GM19025 (cell line): ENCODE measurements around the gene GALNT9.
"Not testable (repeated sequence)": the region's sequence is repeated elsewhere in the genome, so short reads cannot be mapped to it uniquely, and the experiment has no call there.

Experiments used
- ATAC-seq: cut with Tn5 transposase; IDR thresholded peaks from one replicate; pipeline ENCODE4 v1.9.1; 2021; ENCODE audit warnings: mild to moderate bottlenecking, low read depth, moderate library complexity; ENCODE audit not compliant: unreplicated experiment

Gene GALNT9

DNA sequence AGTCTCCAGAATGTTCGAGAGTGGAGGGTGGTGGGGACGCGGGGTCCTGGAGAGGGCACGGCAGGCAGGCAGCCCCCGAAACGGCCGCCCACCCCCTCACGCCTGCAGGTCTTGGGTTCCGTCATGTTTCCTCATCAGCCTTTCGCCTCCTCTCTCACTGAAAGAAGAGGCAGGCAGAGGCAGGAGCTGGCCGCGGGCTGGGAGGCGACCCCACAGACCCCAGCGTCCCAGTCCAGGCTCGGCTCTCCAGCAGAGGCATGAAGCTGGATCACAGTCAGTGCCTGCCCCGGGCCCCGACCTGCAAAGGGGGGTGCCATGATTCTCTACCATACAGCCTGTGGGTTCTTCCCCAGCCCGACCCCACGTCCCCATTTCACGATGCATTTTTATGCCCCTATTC, 13.4 kb downstream of the GALNT9 start:
- ATAC-seq = no peak

DNA sequence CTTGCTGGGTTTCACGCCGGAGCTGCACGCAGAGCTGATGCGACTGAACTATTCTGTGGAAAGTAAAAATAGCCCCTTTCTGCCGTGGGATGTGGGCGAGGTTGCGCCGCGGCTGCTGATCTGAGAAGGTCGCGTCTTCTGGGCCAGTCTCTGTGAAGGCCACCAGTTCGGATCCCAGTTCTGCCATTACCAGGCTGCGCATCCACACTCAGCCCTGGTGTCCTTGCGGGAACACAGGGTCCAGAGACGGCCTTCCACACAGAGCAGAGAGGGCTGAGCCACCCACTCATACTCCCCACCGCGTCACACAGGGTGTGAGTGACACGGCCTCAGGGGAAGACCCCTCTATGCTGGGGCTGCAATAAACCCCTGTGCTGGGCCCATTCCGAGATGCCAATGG, 13.9 kb downstream of the GALNT9 start:
- no peak for ATAC-seq

DNA sequence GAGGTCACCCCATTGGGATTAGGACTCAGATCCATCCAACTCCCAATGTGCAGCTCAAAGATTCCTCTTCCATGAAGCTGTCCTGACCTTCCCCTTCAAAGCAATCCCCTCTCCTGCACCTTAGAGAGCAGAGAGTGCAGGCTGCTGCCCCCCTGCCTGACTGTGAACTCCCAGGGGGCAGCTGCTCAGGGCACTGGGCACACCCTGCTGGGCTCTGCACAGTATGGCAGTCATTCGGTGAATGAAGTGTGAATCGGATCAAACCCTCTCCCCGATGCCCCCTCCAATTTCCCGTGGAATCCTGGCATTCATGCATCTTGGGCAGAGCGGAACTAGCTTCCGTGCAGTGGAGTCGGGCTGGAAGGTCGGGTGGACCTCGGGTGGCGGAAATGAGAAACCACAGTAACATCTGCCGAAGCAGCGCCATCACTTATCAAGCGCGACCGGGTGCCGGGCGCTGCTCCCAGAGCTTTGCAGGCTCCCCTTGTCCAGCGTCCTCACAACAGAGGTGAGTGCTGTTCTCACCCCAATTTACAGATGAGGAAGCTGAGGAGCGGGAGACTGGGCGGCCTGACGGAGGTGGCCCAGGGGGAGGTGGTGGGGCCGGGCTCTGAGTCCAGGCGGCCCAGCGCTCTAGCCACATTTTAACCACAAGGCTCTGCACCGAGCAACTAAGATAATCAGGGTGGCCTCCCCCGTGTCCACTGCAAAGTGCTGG, 14.7 kb downstream of the GALNT9 start:
- ATAC-seq = no peak

DNA sequence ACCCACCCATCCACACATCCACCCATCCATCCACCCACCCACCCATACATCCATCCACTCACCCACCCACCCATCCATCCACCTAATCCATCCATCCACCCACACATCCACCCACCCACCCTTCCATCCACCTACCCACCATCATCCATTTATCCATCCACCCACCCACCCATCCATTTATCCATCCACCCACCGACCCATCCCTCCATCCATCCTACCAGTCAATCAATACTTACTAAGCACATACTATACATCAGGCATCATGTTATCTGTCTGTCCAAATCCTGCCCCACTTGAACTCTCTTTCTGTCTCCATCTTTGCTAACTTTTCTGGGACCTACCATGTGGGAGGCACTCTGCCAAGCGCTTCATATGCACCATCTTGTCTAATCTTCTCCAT, 15.4 kb downstream of the GALNT9 start:
- ATAC-seq = no peak

DNA sequence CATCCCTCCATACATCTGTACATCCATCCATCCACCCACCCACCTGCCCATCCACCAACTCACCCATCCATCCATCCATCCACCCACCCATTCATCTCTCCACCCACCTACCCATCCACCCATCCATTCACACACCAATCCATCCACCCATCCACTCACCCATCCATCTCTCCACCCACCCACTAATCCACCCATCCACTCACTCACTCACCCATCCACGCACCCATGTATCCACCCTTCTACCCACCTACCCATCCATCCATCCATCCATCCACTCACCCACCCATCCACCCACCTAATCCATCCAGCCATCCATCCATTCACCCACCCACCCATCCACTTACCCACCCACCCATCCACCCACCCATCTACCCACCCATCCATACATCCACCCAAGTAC, 16.2 kb downstream of the GALNT9 start:
- no peak for ATAC-seq

DNA sequence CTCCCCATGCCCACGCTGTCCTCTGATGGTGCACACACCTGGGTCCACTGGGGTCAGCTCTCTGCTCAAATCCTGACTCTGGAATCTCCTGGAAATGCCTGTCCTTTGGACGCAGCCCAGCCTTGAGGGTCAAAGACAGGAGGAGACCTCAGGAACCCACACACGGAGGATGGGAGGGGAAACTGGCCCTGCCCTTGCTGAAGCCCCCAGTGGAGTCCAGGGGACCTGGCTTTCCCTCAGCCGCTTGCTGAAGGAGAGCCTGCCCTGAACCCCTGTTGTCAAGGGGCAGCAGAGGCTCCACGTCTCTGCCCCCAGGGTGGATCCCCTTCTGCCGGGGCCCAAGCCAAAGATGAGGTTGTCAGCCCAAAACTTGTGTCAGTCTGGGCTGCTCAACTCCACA, 16.9 kb downstream of the GALNT9 start:
- ATAC-seq = no peak

DNA sequence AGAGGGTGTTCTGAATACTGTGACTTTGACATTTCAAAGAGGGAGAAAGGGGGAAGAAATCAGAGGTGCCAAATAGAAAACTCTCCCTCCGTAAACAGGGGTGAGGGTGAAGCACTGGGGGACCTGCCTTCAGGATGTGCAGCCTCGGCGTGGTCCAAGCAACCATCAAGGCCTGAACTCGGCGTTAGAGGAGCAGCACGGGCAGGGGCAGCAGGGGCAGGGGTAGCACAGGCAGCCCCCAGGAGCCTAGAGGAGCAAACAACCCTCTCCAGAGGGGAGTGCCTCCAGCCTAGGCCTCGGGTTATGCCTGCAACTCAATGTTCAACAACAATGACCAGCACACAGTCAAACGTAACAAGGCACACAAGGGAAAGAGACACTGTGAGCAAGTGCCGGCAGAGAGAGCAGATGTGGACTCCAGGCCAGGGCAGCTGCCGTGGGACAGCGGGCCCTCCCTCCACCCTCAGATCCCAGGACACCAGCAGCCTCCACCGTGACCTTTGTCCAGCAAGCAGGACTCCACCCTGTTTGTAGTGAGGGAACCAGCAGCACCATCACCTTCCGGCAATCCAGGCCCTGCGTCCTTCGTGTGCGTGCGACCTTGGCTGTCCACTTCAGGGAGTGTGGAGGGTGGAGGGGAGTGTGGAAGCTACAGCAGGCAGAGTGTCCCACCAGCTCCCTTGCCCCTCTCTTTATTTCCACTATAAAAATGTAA, 18.0 kb downstream of the GALNT9 start:
- no peak for ATAC-seq

DNA sequence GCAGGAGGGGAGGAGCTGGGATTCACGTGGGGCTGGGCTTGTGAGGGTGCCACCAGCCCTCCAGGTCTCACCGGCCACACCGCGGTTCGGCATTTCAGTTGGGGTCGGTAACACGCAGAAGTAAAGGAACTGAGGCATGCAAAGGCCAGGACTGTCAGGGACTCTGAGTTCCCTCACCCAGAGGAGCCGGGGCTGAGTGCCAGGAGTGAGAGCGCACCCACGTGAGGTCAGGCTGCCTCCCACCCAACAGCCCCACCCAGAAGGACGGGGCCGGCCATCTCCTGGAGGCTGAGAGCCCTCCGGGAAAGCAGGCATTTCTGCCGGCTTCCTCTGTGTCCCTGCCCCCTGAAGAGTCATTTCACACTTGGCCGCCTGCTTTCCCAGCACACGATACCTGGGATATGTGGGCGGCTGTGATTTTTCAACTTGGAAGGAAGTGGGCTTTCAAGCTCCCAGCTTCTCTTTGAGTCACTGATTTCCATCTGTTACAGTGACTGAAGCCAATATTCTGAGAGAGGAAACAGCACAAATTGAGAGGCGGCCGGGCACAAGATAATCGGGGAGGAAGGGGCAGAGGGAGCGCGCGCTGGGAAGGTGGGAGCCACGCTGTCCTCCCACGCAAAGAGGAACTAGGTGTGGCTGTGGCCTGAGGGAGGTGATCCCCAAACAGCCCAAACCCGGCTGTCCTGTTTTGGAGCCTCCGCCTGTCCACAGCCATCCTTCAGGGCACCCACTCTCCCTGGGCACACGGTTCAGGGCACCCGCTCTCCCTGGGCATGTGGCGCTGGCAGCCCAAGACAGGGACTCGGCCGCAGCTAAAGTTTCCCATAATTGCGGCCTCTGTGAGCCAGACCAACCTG, 19.0 kb downstream of the GALNT9 start:
- ATAC-seq = no peak

DNA sequence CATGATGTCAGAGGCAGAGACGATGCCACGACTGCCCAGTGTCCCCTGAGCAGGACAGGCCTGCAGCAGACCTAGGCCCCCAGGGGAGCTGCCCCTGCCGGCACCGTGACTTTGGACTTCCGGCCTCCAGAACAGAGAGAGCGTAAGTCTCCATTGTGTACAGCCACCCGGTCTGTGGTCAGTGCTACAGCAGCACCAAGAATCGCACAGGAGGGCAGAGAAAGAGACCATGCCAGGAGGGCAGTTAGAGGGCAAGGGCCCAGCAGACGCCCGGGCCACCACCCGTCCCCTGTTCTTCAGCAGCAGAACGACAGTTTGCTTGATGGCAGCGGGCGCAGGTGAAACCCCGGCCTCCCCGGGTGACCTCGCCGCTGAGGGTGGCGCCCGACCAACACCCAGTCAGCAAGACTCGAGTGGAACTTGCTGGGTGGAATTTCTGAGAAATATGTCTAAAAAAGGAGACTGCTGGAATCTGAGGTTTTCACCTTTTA, 19.7 kb downstream of the GALNT9 start:
- ATAC-seq = no peak

DNA sequence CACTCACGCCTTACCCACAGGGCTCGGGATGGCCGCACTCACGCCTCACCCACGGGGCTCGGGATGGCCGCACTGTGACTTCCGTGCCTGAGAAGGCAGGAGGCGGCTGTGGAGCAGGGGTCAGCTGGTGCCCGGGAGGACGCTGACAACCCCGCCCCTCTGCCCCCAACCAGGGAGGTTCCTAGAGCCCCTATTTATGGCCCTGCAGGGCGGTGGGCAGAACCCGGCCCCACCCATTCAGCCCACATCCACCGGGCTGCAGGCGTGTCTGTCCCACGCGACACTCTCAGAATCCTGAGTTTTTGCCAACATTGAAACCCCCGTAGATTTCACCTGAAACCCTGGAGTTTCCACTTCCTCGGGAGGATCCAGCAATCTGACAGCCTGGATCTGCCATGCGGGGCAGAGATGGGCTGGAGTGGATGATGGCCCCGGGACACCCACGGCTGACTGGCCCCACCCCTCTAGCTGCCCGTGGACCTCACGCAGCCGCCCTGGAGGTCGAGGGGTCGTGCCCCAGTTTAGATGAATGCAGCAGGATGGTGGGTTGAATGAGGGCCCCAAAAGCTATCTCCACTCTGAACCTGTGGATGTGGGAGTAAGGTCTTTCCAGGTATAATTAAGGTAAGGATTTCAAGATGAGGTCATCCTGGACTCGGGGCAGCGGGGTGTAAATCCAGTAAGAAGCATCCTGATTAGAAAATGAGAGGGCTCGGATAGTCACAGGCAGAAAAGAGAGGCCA, 20.4 kb downstream of the GALNT9 start:
- ATAC-seq = no peak

DNA sequence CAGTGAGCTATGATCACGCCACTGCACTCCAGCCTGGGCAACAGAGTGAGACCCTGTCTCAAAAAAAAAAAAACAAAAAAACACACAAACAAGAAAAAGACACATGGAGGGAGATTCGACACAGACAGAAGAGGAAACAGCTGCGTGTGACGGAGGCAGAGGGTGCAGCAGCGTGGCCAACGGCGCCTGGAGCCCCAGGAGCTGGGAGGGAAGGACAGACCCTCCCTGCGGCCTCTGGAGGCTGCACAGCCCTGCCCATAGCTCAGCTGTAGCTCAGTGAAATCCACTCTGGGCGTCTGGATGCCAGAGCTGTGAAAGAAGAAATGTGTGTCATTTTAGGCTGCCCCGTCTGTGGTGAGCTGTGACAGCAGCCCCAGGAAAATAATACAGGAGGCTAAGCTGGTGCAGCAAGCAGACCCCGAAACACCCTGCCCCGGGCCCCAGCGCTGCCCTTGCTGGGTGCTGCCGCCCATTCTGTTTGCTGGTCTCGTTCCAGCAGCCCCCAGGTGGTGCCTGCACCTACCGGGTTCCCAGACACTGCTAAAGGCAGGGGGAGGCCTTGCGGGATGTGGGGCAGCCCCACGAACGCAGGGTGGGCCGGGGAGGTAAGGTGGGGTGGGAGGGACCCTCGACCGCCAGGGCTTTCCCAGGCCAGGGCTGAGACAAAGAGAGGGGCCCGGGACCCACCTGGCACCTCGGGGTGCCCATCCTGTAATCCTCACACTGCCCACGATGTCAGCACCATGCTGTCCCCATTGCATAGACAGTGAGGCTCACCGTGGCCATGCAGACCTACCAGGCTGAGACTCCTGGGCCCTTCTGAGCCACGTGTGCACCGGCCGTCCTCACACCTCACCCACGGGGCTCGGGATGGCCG, 21.2 kb downstream of the GALNT9 start:
- ATAC-seq = no peak

DNA sequence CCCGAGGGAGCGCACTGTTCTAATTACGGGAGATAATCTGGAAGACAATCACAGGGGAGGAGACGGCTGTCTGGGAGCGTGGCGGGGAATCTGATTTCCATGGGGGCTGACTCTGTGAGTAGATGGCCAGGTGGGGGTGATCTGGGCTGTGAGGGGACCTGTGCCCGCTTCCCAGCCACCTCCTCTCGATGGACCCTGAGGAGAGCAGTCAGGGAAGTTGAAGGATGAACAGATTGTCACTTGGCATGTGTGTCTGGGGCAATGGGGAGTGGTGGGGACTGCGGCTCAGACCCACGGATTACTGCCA, 22.6 kb downstream of the GALNT9 start:
- no peak for ATAC-seq

DNA sequence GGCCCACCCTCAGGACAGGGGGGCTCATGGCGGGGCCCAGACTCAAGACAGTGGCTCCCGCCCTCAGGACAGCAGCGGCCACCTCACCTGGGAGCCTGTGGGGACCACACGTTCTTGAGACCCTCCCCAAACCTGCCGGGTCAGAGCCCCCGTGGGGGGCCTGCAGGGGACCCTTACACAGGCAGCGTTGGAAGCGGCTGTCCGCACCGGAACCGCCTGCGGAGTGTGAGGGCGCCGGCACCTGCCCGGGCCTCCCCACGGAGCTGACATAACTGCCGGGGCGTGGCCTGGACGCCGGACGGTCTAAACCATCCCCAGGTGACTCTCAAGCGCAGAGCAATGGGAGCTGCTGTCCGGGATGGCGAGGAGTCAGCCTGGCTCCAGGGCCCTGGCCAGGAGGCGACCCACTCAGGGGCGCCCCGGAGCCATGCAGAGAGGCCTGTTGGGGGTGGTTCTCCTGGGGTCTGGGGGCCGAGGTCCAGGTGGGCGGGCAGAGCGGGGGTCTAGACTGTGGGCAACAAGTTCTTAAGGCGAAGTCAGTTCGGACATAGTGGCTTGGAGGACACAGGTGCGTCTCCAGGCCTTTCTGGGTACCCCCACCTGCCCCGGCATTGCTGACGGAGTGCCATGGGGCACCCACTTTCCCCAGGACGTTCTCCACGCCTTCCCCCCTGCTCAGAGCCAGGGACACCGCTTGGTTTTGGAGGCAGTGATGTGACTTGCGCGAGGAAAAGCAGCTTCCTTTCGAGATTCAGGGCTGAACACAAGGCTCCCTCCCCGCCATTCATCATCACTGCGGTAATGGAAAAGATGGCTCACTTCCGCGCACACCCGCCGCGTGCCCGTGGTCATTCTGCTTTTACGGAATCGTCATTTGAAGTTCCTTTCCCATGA, 23.2 kb downstream of the GALNT9 start:
- no peak for ATAC-seq

DNA sequence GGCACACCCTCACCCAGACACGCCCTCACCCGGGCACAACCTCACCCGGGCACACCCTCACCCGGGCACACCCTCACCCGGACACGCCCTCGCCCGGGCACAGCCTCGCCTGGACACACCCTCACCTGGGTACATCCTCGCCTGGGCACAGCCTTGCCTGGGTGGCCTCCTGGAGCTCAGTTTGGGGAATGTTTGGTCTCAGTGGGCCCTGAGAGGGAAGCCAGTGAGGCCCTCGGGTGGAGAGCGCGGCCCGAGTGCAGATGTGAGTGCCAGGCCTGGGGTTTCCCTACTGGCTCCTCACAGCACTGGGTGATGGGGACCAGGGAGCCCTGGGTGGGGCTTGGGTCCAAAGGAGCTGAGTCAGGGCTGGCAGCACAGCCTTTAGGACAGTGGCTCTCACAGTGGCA, 23.8 kb downstream of the GALNT9 start:
- ATAC-seq = no peak

DNA sequence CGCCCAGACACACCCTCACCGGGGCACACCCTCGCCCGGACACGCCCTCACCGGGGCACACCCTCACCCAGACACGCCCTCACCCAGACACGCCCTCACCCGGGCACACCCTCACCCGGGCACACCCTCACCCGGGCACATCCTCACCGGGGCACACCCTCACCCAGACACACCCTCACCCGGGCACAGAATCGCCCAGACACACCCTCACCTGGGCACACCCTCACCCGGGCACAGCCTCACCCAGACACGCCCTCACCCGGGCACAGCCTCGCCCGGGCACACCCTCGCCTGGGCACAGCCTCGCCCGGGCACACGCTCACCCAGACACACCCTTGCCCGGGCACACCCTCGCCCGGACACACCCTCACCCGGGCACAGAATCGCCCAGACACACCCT, 24.5 kb downstream of the GALNT9 start:
- not testable (repeated sequence) for ATAC-seq

DNA sequence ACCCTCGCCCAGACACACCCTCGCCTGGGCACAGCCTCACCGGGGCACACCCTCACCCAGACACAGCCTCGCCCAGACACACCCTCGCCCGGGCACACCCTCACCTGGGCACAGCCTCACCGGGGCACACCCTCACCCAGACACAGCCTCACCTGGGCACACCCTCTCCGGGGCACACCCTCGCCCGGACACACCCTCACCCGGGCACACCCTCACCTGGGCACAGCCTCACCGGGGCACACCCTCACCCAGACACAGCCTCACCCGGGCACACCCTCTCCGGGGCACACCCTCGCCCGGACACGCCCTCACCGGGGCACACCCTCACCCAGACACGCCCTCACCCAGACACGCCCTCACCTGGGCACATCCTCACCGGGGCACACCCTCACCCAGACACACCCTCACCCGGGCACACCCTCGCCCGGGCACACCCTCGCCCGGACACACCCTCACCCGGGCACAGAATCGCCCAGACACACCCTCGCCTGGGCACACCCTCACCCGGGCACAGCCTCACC, 25.5 kb downstream of the GALNT9 start:
- not testable (repeated sequence) for ATAC-seq

DNA sequence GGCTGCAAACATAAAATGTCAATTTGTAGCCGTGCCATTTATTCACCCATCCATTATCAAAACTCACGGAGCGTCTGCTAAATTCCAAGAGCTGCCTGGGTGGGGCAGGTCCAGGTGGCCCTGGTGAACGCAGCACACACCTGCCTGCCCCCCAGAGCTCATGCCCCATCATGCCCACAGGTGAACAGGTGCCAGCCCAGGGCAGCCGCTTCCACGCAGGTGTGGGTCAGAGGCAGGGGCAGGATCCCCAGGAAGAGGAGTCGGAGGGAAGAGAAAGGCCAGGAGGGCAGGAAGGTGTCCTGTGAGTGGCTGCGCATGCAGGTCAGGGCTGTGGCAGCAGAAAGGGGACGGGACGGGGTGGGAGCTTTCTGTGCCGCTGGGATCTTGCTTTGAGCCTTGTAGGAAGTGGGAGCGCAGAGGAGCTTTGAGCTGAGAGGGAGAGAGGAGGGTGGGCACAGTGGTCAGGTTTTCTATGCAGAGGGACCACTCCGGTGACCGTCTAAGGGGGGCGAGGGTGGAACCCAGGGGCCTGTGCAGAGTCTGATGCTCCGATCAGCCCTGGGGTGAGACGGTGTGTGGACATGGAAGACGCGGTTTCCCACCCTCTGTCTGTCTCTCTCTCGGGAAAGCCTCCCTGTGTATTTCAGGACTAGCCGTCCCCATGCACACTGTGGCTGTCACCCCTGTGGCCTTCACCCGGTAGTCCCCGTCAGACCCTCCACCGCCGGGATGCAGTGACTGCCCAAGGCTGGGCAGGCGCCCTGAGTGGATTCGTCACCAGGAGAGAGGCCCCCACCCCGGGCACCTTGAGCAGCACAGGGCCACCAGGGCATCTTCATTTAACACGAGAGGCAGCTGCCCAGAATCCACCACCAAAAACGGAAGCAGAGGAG, 26.7 kb downstream of the GALNT9 start:
- ATAC-seq = no peak
